C4-2B (cell line): ENCODE measurements around the gene SYNPR.

Experiments used
- CTCF ChIP-seq: fragments of 450-650 bp; conservative IDR thresholded peaks from 2 replicates; pipeline ENCODE4 v1.5.1; 2017; ENCODE audit warnings: mild to moderate bottlenecking
- ZFX ChIP-seq: fragments of 450-650 bp; IDR thresholded peaks from 2 replicates; pipeline ENCODE4 v1.6.1; 2017

- TF ChIP-seq CTCF (peak; percentile 22; the same call in 1 of the 2 replicates), ZFX (no peak)
Measured at GRCh38 chr3:63364910-63365309, 86.8 kb downstream of the SYNPR start.
